IMR-90 (cell line): ENCODE results near the gene LMAN2. TPM values are rescaled to one million over a fixed set of nuclear protein-coding genes. Genes with fewer than 3 reads are reported as not detected.

Experiments used
- ATAC-seq: fragments of 200-7000 bp; cut with Tn5 transposase; 2 replicates; pipeline ENCODE4 v1.9.1; 2020; ENCODE audit warnings: low read depth, mild to moderate bottlenecking, moderate library complexity
- BruUV-seq: library from RNA; stranded (reverse); fragments of 400-500 nt; replicated peaks from 2 replicates; lab custom pipeline; 2021; lab: Mats Ljungman, UMichigan
- CTCF ChIA-PET: fragments of 300-600 bp; formaldehyde crosslinking; extraction: SDS; loops from one replicate; lab custom pipeline; 2021; ENCODE audit warnings: antibody characterized with exemption; lab: Yijun Ruan, JAX
- POLR2A ChIA-PET: fragments of 300-600 bp; sonication (Branson Sonifier 250); formaldehyde crosslinking; loops from one replicate; lab custom pipeline; 2022; ENCODE audit warnings: antibody characterized with exemption; ENCODE audit not compliant: unreplicated experiment; lab: Charles Lee
- DNase-seq: peaks from one replicate; pipeline ENCODE4 v3.0.0; 2013
- H2AFZ ChIP-seq: replicated peaks from 2 replicates; pipeline ENCODE3; 2013; ENCODE audit warnings: low read length, mild to moderate bottlenecking; ENCODE audit not compliant: poor library complexity
- H2AK5ac ChIP-seq: 2 replicates; pipeline ENCODE4 v1.6.1; 2013; ENCODE audit warnings: low read depth, low read length, inconsistent platforms
- H2AK9ac ChIP-seq: replicated peaks from 2 replicates; pipeline ENCODE3; 2013; ENCODE audit warnings: mild to moderate bottlenecking, low read depth, low read length, moderate library complexity; ENCODE audit not compliant: poor library complexity
- H2BK120ac ChIP-seq: 2 replicates; pipeline ENCODE4 v1.6.1; 2013; ENCODE audit warnings: low read depth, low read length, inconsistent platforms
- H2BK15ac ChIP-seq: 3 replicates; pipeline ENCODE4 v1.6.1; 2013; ENCODE audit warnings: low read depth, low read length, inconsistent platforms
- H2BK20ac ChIP-seq: 2 replicates; pipeline ENCODE4 v1.6.1; 2013; ENCODE audit warnings: low read depth, mild to moderate bottlenecking, inconsistent platforms, low read length, moderate library complexity
- H2BK5ac ChIP-seq: 2 replicates; pipeline ENCODE4 v1.6.1; 2013; ENCODE audit warnings: mild to moderate bottlenecking, low read depth, low read length, inconsistent platforms; ENCODE audit not compliant: poor library complexity, severe bottlenecking
- H3K14ac ChIP-seq: replicated peaks from 2 replicates; pipeline ENCODE4 v1.6.1; 2013; ENCODE audit warnings: low read depth, low read length, inconsistent platforms
- H3K18ac ChIP-seq: 2 replicates; pipeline ENCODE4 v1.6.1; 2013; ENCODE audit warnings: low read depth, low read length, control low read depth
- H3K23ac ChIP-seq: 2 replicates; pipeline ENCODE4 v1.6.1; 2013; ENCODE audit warnings: low read depth, low read length, inconsistent platforms
- H3K27ac ChIP-seq: 2 replicates; pipeline ENCODE4 v1.5.1; 2013; ENCODE audit warnings: mild to moderate bottlenecking, control low read depth, low read length; ENCODE audit not compliant: insufficient read depth
- H3K27me3 ChIP-seq: 2 replicates; pipeline ENCODE4 v1.6.1; 2013; ENCODE audit warnings: low read length; ENCODE audit not compliant: control insufficient read depth, insufficient read depth
- H3K36me3 ChIP-seq: 2 replicates; pipeline ENCODE4 v1.6.1; 2013; ENCODE audit warnings: low read length, mixed read lengths; ENCODE audit not compliant: control insufficient read depth, insufficient read depth
- H3K4ac ChIP-seq: 2 replicates; pipeline ENCODE4 v1.6.1; 2013; ENCODE audit warnings: low read depth, low read length, inconsistent platforms
- H3K4me1 ChIP-seq: 2 replicates; pipeline ENCODE4 v1.6.1; 2013; ENCODE audit warnings: low read length, mixed read lengths; ENCODE audit not compliant: control insufficient read depth, insufficient read depth
- H3K4me2 ChIP-seq: 2 replicates; pipeline ENCODE4 v1.6.1; 2013; ENCODE audit warnings: low read depth, mild to moderate bottlenecking, control low read depth, low read length, moderate library complexity
- H3K4me3 ChIP-seq: 2 replicates; pipeline ENCODE4 v1.5.1; 2013; ENCODE audit warnings: low read depth, mild to moderate bottlenecking, control low read depth, low read length, moderate library complexity; ENCODE audit not compliant: insufficient read depth
- H3K56ac ChIP-seq: 2 replicates; pipeline ENCODE4 v1.6.1; 2013; ENCODE audit warnings: low read length, inconsistent platforms; ENCODE audit not compliant: insufficient read depth; ENCODE audit errors: extremely low read depth
- H3K79me1 ChIP-seq, 2 experiments: 2 replicates each; pipeline ENCODE4 v1.6.1; 2013; ENCODE audit warnings: low read length in 2 of 2, inconsistent platforms in 1 of 2, low read depth in 1 of 2
- H3K9ac ChIP-seq: 2 replicates; pipeline ENCODE4 v1.6.1; 2013; ENCODE audit warnings: low read depth, low read length, control low read depth
- H3K9me1 ChIP-seq: 2 replicates; pipeline ENCODE4 v1.6.1; 2013; ENCODE audit warnings: low read length, inconsistent platforms; ENCODE audit not compliant: insufficient read depth
- H3K9me3 ChIP-seq: 2 replicates; pipeline ENCODE4 v1.6.1; 2013; ENCODE audit warnings: low read length; ENCODE audit not compliant: control insufficient read depth, insufficient read depth
- H4K20me1 ChIP-seq: 2 replicates; pipeline ENCODE4 v1.6.1; 2013; ENCODE audit warnings: low read length, inconsistent platforms; ENCODE audit not compliant: insufficient read depth
- H4K5ac ChIP-seq: 2 replicates; pipeline ENCODE4 v1.6.1; 2013; ENCODE audit warnings: mild to moderate bottlenecking, low read depth, low read length, control low read depth
- H4K8ac ChIP-seq, 2 experiments: 2 replicates each; pipeline ENCODE4 v1.6.1; 2013; ENCODE audit warnings: low read depth in 2 of 2, low read length in 2 of 2, control low read depth in 1 of 2, inconsistent platforms in 1 of 2
- H4K91ac ChIP-seq: 2 replicates; pipeline ENCODE4 v1.6.1; 2013; ENCODE audit warnings: low read depth, low read length, inconsistent platforms; ENCODE audit not compliant: insufficient read depth
- BHLHE40 ChIP-seq: fragments of 150-350 bp; IDR thresholded peaks from 2 replicates; pipeline ENCODE4 v1.6.1; 2016; ENCODE audit warnings: mild to moderate bottlenecking, low read depth, low read length
- CEBPB ChIP-seq: IDR thresholded peaks from 2 replicates; pipeline ENCODE4 v1.6.1; 2012; ENCODE audit warnings: low read depth, low read length, improper control_type of control experiment
- CHD1 ChIP-seq: IDR thresholded peaks from 2 replicates; pipeline ENCODE4 v1.6.1; 2012; ENCODE audit warnings: low read depth, low read length, improper control_type of control experiment
- FOS ChIP-seq: fragments of 150-350 bp; IDR thresholded peaks from 2 replicates; pipeline ENCODE4 v1.6.1; 2016; ENCODE audit warnings: low read depth, low read length
- MAFK ChIP-seq: IDR thresholded peaks from 2 replicates; pipeline ENCODE4 v1.6.1; 2012; ENCODE audit warnings: low read depth, low read length, improper control_type of control experiment
- MAZ ChIP-seq: IDR thresholded peaks from 2 replicates; pipeline ENCODE4 v1.6.1; 2012; ENCODE audit warnings: low read depth, mild to moderate bottlenecking, low read length, improper control_type of control experiment, moderate library complexity, borderline replicate concordance
- MXI1 ChIP-seq: IDR thresholded peaks from 2 replicates; pipeline ENCODE4 v1.6.1; 2012; ENCODE audit warnings: low read depth, mild to moderate bottlenecking, low read length, moderate library complexity, borderline replicate concordance
- NFE2L2 ChIP-seq: fragments of 150-350 bp; IDR thresholded peaks from 2 replicates; pipeline ENCODE4 v1.6.1; 2016; ENCODE audit warnings: low read depth, mild to moderate bottlenecking, low read length
- POLR2A ChIP-seq: IDR thresholded peaks from 2 replicates; pipeline ENCODE4 v1.6.1; 2012; ENCODE audit warnings: mild to moderate bottlenecking, low read depth, low read length
- RAD21 ChIP-seq: IDR thresholded peaks from 2 replicates; pipeline ENCODE4 v1.6.1; 2012; ENCODE audit warnings: low read length, improper control_type of control experiment
- RCOR1 ChIP-seq: IDR thresholded peaks from 2 replicates; pipeline ENCODE4 v1.6.1; 2012; ENCODE audit warnings: mild to moderate bottlenecking, low read length, improper control_type of control experiment; ENCODE audit not compliant: insufficient replicate concordance
- RFX5 ChIP-seq: IDR thresholded peaks from 2 replicates; pipeline ENCODE4 v1.8.0; 2012; ENCODE audit warnings: low read depth, mild to moderate bottlenecking, low read length, moderate library complexity
- SMC3 ChIP-seq: fragments of 150-350 bp; IDR thresholded peaks from 2 replicates; pipeline ENCODE4 v1.6.1; 2016; ENCODE audit warnings: low read depth, mild to moderate bottlenecking, antibody characterized with exemption, low read length, moderate library complexity
- WGBS, 2 experiments: methylation state at CpG; one replicate each; pipeline versions ENCODE4 v1.1.5 to v1.1.7; 2013; ENCODE audit warnings: missing lambda C conversion rate in 2 of 2; ENCODE audit not compliant: insufficient read length in 1 of 2; ENCODE audit errors: extremely low coverage in 2 of 2; 5-methylcytosine and 5-hydroxymethylcytosine counted together
- dilution Hi-C: fragments of 300-500 bp; cut with HindIII; formaldehyde crosslinking; loops from one replicate; pipeline ENCODE4 v1.14.3; 2018; ENCODE audit warnings: low sequenced_read_pairs; ENCODE audit not compliant: unreplicated experiment
- in situ Hi-C: fragments of 300-500 bp; cut with MboI; formaldehyde crosslinking; loops from 3 replicates; pipeline ENCODE4 v1.14.3; 2019; ENCODE audit warnings: low sequenced_read_pairs, inconsistent platforms, mixed read lengths
- intact Hi-C: fragments of 100-400 bp; cut with micrococcal nuclease; formaldehyde crosslinking; loops from 2 replicates; pipeline ENCODE4 v1.10.0; 2022
- polyA plus RNA-seq, 3 experiments: library from polyadenylated mRNA; depleted of rRNA; stranded (reverse); fragments of >200 nt; gene quantifications; 2 replicates each; pipeline ENCODE4 v1.2.3, GENCODE V29; 2012; ENCODE audit warnings: low replicate concordance in 1 of 3
- total RNA-seq: library from RNA; depleted of rRNA; stranded (reverse); fragments of >200 nt; gene quantifications from 2 replicates; pipeline ENCODE4 v1.2.3, GENCODE V29; 2012
- TF ChIP-seq, protein P1 (sequence below): fragments of 150-350 bp; IDR thresholded peaks from 2 replicates; pipeline ENCODE4 v1.6.1; 2016; ENCODE audit warnings: low read depth, mild to moderate bottlenecking, low read length, moderate library complexity, borderline replicate concordance
- TF ChIP-seq, protein P2 (sequence below): fragments of 150-350 bp; IDR thresholded peaks from 2 replicates; pipeline ENCODE4 v1.6.1; 2017; ENCODE audit warnings: mild to moderate bottlenecking, antibody characterized with exemption, low read length, low read depth
- TF ChIP-seq, protein P3 (sequence below): conservative IDR thresholded peaks from 2 replicates; pipeline ENCODE4 v1.5.1; 2012; ENCODE audit warnings: mild to moderate bottlenecking, low read depth, low read length, improper control_type of control experiment

Gene LMAN2
- total and polyA plus RNA-seq, 2 of the 4 experiments (the other 2 are of a cell fraction) = 253 to 303 TPM

DNA sequence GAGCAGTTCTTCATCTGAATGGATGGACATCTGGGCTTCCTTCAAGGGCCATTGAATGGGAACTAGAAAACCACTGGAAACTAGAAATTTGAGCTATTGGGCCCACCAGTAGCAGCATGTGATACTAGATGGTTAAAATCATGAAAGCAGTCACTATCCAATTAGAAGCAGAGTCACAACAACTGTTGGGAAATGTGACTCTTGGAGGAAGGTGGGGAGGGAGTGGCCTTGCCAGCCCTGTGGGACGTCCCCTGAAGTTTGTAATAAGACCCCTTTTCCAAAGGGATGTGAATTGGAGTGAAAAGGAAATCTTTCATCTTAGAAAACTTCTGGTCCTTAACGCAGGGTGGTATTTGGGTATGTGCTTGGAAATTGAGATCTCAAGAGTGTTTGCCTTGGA is 53.5 kb downstream of the LMAN2 start:
- Histone ChIP-seq H3K23ac (no peak overlapping the region), H2AFZ (no peak overlapping the region), H3K56ac (no peak overlapping the region), H2AK5ac (no peak overlapping the region), H2BK15ac (no peak overlapping the region), H2BK5ac (no peak overlapping the region), H3K9me1 (peaks cover 4% of the 10 kb centered on the region; the same call in 1 of the 2 replicates), H3K79me1 (peaks cover 9 to 39% of the 10 kb centered on the region in 2 experiments), H3K36me3 (peaks cover 47% of the 10 kb centered on the region), H3K9ac (no peak overlapping the region), H2BK120ac (no peak overlapping the region), H3K27me3 (no peaks in the 10 kb centered on the region), H3K18ac (no peak overlapping the region), H4K20me1 (peaks cover 6% of the 10 kb centered on the region; the same call in 1 of the 2 replicates), H4K8ac (no peak overlapping the region), H2AK9ac (no peak overlapping the region), H4K5ac (no peak overlapping the region), H3K4me3 (no peak overlapping the region), H3K4me1 (peaks cover 10% of the 10 kb centered on the region), H4K91ac (no peak overlapping the region), H3K27ac (no peak overlapping the region), H2BK20ac (no peak overlapping the region), H3K4me2 (no peak overlapping the region), H3K14ac (no peak overlapping the region), H3K4ac (no peak overlapping the region), H3K9me3 (no peaks in the 10 kb centered on the region)
- DNase-seq = no peak
- dilution Hi-C loops (no loop called here), in situ Hi-C loops (no loop called here), intact Hi-C loops (no loop called here)
- ChIA-PET POLR2A (no interaction called here), CTCF (interaction anchor here (1.4 to 2.6 kb wide), 2 partner anchors 12 to 13 kb away, joined by 3 to 8 read pairs; no protein-coding TSS in a partner anchor)
- BruUV-seq = no TSS peak
- WGBS, 2 experiments = no CpG with 5 or more reads among the region's 2 CpGs
- TF ChIP-seq MXI1 (no peak), CHD1 (no peak), POLR2A (no peak), SMC3 (no peak), MAFK (no peak), MAZ (no peak), FOS (no peak), RAD21 (no peak), RFX5 (no peak), CEBPB (no peak), BHLHE40 (no peak), RCOR1 (no peak), NFE2L2 (no peak)
- TF ChIP-seq, protein P1, sequence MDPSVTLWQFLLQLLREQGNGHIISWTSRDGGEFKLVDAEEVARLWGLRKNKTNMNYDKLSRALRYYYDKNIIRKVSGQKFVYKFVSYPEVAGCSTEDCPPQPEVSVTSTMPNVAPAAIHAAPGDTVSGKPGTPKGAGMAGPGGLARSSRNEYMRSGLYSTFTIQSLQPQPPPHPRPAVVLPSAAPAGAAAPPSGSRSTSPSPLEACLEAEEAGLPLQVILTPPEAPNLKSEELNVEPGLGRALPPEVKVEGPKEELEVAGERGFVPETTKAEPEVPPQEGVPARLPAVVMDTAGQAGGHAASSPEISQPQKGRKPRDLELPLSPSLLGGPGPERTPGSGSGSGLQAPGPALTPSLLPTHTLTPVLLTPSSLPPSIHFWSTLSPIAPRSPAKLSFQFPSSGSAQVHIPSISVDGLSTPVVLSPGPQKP = no peak
- TF ChIP-seq, protein P2, sequence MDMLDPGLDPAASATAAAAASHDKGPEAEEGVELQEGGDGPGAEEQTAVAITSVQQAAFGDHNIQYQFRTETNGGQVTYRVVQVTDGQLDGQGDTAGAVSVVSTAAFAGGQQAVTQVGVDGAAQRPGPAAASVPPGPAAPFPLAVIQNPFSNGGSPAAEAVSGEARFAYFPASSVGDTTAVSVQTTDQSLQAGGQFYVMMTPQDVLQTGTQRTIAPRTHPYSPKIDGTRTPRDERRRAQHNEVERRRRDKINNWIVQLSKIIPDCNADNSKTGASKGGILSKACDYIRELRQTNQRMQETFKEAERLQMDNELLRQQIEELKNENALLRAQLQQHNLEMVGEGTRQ = no peak
- TF ChIP-seq, protein P3, sequence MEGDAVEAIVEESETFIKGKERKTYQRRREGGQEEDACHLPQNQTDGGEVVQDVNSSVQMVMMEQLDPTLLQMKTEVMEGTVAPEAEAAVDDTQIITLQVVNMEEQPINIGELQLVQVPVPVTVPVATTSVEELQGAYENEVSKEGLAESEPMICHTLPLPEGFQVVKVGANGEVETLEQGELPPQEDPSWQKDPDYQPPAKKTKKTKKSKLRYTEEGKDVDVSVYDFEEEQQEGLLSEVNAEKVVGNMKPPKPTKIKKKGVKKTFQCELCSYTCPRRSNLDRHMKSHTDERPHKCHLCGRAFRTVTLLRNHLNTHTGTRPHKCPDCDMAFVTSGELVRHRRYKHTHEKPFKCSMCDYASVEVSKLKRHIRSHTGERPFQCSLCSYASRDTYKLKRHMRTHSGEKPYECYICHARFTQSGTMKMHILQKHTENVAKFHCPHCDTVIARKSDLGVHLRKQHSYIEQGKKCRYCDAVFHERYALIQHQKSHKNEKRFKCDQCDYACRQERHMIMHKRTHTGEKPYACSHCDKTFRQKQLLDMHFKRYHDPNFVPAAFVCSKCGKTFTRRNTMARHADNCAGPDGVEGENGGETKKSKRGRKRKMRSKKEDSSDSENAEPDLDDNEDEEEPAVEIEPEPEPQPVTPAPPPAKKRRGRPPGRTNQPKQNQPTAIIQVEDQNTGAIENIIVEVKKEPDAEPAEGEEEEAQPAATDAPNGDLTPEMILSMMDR = no peak
- no peak for ATAC-seq
